Body of pancreas (tissue), 4 donors: ENCODE results near the gene DOK5. TPM values are rescaled to one million over a fixed set of nuclear protein-coding genes. Genes with fewer than 3 reads are reported as not detected.

Source experiments
- ATAC-seq: fragments of 150-250 bp; one replicate; pipeline ENCODE4 v1.9.1; 2016
- DNase-seq, 4 donors: peaks; one replicate each; pipeline ENCODE4 v3.0.0-alpha.2; 2019
- H3K27ac ChIP-seq, 4 donors: fragments of 200-600 bp; sonication (generic); 1 replicate in 3 of 4; 2 replicates in 1 of 4; pipeline versions ENCODE4 v1.5.1 to v1.6.1; 2016 to 2019; ENCODE audit warnings: mild to moderate bottlenecking in 1 of 4, mixed read lengths in 1 of 4, moderate library complexity in 1 of 4
- H3K27me3 ChIP-seq, 2 donors: fragments of 200-600 bp; sonication (generic); one replicate each; pipeline ENCODE4 v1.6.0; 2016; ENCODE audit warnings: mild to moderate bottlenecking in 1 of 2
- H3K36me3 ChIP-seq, 2 donors: fragments of 200-600 bp; sonication (generic); replicated peaks in 1 of 2; 2 replicates each; pipeline ENCODE4 v1.5.1; 2016; ENCODE audit warnings: low read depth in 2 of 2; ENCODE audit not compliant: insufficient read depth in 1 of 2
- H3K4me1 ChIP-seq: fragments of 200-600 bp; sonication (generic); one replicate; pipeline ENCODE4 v1.6.0; 2016
- H3K4me3 ChIP-seq, 2 donors: fragments of 200-600 bp; sonication (generic); 1 replicate in 1 of 2; 2 replicates in 1 of 2; pipeline ENCODE4 v1.5.1; 2016 to 2019
- H3K9me3 ChIP-seq, 3 donors: fragments of 200-600 bp; sonication (generic); 1 replicate in 2 of 3; 2 replicates in 1 of 3; pipeline ENCODE4 v1.5.1; 2016
- POLR2A ChIP-seq, 3 donors: fragments of 450-650 bp; IDR thresholded peaks; one replicate each; pipeline ENCODE4 v1.6.1; 2016; ENCODE audit warnings: antibody characterized with exemption in 3 of 3, mild to moderate bottlenecking in 2 of 3
- WGBS, 2 donors: methylation state at CpG; one replicate each; pipeline ENCODE4 v1.1.5; 2017; 5-methylcytosine and 5-hydroxymethylcytosine counted together
- intact Hi-C: fragments of 100-400 bp; cut with DNase I; formaldehyde crosslinking; loops from one replicate; pipeline ENCODE4 v1.15.1; 2023
- total RNA-seq, 2 donors: library from RNA; depleted of rRNA; stranded (reverse); fragments of >200 nt; gene quantifications; one replicate each; pipeline ENCODE4 v1.1.0, GENCODE V29; 2016
- TF ChIP-seq, protein P1 (sequence below), 7 experiments: fragments of 450-650 bp in 4 of 7; fragments of 200-600 bp in 3 of 7; sonication (generic) in 3 of 7; IDR thresholded peaks; one replicate each; pipeline ENCODE4 v1.5.1; 2016 to 2019; ENCODE audit warnings: antibody characterized with exemption in 7 of 7

DOK5 gene
- total RNA-seq, 2 donors from 2014 or later = 1.3 TPM; not detected in 1

DNA sequence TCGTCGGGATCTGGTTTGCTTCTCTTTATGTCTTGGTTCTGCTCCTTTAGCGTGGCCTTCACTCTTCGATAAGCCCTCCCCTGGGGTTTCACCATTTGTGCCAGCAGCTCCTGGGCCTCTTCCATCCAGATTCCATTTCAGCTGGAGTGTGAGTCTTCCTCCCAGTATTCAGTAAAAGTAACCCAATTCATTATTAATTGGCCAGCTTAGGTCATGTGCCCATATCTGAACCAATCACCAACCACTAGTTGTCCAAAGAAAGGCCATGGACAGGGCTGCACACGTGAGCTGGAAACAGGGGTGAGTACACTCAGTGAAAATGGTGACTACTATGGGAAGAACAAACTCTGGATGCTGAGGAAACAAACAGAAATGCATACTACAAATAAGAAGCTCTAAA, 2.8 kb upstream of the DOK5 start:
- DNase-seq = no peak
- Histone ChIP-seq H3K9me3 (no peaks in the 10 kb centered on the region), H3K27me3 (peaks cover 0 to 19% of the 10 kb centered on the region in 2 donors), H3K36me3 (no peaks in the 10 kb centered on the region), H3K4me1 (peaks cover 16% of the 10 kb centered on the region), H3K4me3 (no peak overlapping the region), H3K27ac (no peak overlapping the region)
- intact Hi-C loops = no loop called here
- 88 to 89% methylated on average over 5 of the region's 5 CpGs for WGBS, 2 donors
- no peak for TF ChIP-seq POLR2A (IDR thresholded peaks at IDR 0.05)
- TF ChIP-seq, protein P1, sequence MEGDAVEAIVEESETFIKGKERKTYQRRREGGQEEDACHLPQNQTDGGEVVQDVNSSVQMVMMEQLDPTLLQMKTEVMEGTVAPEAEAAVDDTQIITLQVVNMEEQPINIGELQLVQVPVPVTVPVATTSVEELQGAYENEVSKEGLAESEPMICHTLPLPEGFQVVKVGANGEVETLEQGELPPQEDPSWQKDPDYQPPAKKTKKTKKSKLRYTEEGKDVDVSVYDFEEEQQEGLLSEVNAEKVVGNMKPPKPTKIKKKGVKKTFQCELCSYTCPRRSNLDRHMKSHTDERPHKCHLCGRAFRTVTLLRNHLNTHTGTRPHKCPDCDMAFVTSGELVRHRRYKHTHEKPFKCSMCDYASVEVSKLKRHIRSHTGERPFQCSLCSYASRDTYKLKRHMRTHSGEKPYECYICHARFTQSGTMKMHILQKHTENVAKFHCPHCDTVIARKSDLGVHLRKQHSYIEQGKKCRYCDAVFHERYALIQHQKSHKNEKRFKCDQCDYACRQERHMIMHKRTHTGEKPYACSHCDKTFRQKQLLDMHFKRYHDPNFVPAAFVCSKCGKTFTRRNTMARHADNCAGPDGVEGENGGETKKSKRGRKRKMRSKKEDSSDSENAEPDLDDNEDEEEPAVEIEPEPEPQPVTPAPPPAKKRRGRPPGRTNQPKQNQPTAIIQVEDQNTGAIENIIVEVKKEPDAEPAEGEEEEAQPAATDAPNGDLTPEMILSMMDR (IDR thresholded peaks at IDR 0.05) = no peak
- no peak for ATAC-seq

DNA sequence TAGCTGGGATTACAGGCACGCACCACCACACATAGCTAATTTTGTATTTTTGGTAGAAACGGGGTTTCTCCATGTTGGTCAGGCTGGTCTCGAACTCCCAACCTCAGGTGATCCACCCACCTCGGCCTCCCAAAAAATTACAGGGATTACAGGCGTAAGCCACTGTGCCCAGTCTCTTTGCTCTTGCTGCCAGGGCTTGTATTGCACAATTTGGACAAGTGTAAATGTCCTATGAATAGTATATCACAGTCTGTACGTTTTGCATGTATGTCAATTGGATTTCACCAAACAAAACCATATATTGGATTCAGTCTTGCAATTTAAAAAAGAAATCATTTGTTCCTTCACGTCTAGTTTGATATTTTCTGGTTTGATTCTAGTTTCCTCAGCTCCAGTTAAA, 2.1 kb upstream of the DOK5 start:
- no peaks in the 10 kb centered on the region for H3K9me3 ChIP-seq
- no peak for DNase-seq
- TF ChIP-seq POLR2A (IDR thresholded peaks at IDR 0.05) = no peak
- TF ChIP-seq, protein P1 (IDR thresholded peaks at IDR 0.05) = no peak
- ATAC-seq = no peak
- peaks cover 16% of the 10 kb centered on the region for H3K4me1 ChIP-seq
- H3K27me3 ChIP-seq = peaks cover 0 to 23% of the 10 kb centered on the region in 2 donors
- no peak overlapping the region for H3K27ac ChIP-seq
- no peaks in the 10 kb centered on the region for H3K36me3 ChIP-seq
- no peak overlapping the region for H3K4me3 ChIP-seq
- 74 to 81% methylated on average over 7 of the region's 7 CpGs for WGBS, 2 donors
- intact Hi-C loops = no loop called here

DNA sequence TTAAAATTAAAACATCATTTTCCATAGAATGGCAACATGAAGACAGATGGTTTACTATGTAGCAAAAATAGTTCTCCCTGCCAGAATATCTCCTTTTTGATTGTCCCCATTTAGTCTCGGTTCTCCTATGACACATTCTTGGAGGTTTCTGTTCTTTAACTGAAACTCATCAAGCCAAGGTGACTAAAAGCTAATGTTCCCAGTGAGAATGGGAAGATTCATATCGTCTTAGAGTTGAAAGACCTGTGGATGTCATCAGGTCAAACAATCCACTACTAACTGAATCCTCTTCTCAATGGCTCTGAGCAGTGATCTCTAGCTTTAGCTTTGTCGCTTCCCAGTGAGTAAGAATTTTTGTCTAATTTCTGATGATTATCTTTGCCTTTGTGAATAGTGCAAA, 1.3 kb upstream of the DOK5 start:
- Histone ChIP-seq H3K9me3 (no peaks in the 10 kb centered on the region), H3K4me3 (no peak overlapping the region), H3K36me3 (no peaks in the 10 kb centered on the region), H3K27ac (no peak overlapping the region), H3K4me1 (peaks cover 16% of the 10 kb centered on the region), H3K27me3 (peaks cover 0 to 26% of the 10 kb centered on the region in 2 donors)
- intact Hi-C loops = no loop called here
- no peak for DNase-seq
- TF ChIP-seq POLR2A (IDR thresholded peaks at IDR 0.05) = no peak
- TF ChIP-seq, protein P1 (IDR thresholded peaks at IDR 0.05) = no peak
- ATAC-seq = no peak
- WGBS, 2 donors = 63 to 70% methylated on average over 3 of the region's 3 CpGs

DNA sequence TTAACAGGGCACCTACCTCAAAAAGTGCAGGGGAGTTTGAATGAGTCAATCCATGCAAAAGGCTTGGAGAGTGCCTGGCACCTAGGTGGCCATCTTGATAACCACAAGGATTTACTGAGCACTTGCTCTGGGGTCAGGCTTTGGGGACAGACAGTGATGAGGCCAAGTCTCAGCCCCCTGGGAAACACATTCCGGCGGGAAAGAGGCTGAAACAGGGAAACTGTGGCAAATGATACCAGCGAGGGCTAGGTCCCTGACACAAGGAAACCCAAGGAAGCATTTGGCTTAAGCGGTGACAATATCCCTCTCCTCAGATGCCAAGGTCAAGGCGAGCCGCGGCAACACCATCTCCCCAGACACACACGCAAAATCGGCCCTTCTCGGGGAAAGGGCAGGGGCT, 527 bp upstream of the DOK5 start:
- ATAC-seq = no peak
- Histone ChIP-seq H3K9me3 (no peaks in the 10 kb centered on the region), H3K4me1 (peaks cover 16% of the 10 kb centered on the region), H3K27ac (no peak overlapping the region), H3K36me3 (no peaks in the 10 kb centered on the region), H3K4me3 (no peak overlapping the region), H3K27me3 (peaks cover 0 to 26% of the 10 kb centered on the region in 2 donors)
- WGBS, 2 donors = 20 to 38% methylated on average over 8 to 10 of the region's 10 CpGs
- TF ChIP-seq, protein P1 (IDR thresholded peaks at IDR 0.05) = no peak
- TF ChIP-seq POLR2A (IDR thresholded peaks at IDR 0.05) = no peak
- no peak for DNase-seq
- intact Hi-C loops = no loop called here

DNA sequence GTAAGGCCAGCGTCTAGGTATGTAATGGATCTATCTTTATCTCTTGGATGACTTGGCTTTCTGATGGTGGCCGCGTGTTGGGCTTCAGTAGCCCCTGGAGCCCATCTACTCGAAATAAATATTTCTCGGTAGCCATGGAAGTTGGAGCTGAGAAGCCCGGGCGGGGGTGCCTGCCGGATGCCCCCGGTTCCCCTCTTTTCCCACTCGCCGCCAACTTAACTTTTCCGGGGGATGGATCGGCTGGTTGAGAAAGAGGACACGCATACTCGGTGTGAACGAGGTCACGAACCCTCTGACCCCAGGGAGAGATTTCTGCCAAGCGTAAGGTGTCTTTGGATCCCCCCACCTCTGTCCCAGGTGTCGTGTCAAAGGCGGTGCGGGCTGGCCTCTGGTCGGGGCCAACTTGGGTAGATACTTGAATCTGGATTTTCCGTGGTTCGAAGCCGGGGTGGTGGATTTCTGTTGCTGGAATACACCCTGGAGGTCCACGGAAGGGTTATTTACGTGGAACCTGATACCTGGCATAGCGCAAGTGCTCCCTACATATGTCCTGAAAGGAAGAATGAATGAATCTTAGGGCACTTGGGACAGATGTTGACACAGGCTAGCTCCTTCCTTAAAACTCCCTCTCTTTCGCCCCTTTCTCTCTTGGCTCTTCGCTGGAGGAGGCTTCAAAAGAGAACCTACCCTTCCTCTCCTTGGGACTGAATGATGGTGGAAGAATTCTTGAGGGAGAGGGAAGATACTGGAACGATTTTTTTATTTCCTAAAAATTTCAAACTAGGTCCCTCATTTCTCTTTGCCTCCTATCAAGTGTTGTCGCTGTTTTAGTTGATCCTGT, 996 bp downstream of the DOK5 start:
- Histone ChIP-seq H3K9me3 (no peaks in the 10 kb centered on the region), H3K27ac (no peak overlapping the region), H3K36me3 (no peaks in the 10 kb centered on the region), H3K4me3 (peak overlapping the region in 1 of 2 donors; percentile 18), H3K27me3 (peaks cover 0 to 26% of the 10 kb centered on the region in 2 donors), H3K4me1 (peaks cover 16% of the 10 kb centered on the region)
- no peak for ATAC-seq
- TF ChIP-seq, protein P1 (IDR thresholded peaks at IDR 0.05) = no peak
- no peak for TF ChIP-seq POLR2A (IDR thresholded peaks at IDR 0.05)
- WGBS, 2 donors = 5 to 9% methylated on average over 24 to 32 of the region's 32 CpGs
- no peak for DNase-seq
- intact Hi-C loops = no loop called here
